Mucosa of descending colon (tissue), 3 donors: ENCODE measurements around the gene KATNB1. TPM values are rescaled to one million over a fixed set of nuclear protein-coding genes. Genes with fewer than 3 reads are reported as not detected.
"Not testable (repeated sequence)": the region's sequence is repeated elsewhere in the genome, so short reads cannot be mapped to it uniquely, and the experiment has no call there.

Experiments
- ATAC-seq: fragments of 200-7000 bp; cut with Tn5 transposase; one replicate; pipeline ENCODE4 v1.9.1; 2020; ENCODE audit warnings: mild to moderate bottlenecking, moderate library complexity
- DNase-seq, 3 donors: peaks; one replicate each; pipeline ENCODE4 v3.0.0-alpha.2; 2020
- H3K36me3 ChIP-seq: fragments of 200-600 bp; one replicate; pipeline ENCODE4 v1.8.0; 2021; ENCODE audit warnings: low read depth, mild to moderate bottlenecking
- H3K4me1 ChIP-seq: fragments of 200-600 bp; one replicate; pipeline ENCODE4 v1.8.0; 2021; ENCODE audit warnings: low read depth, mild to moderate bottlenecking
- H3K4me3 ChIP-seq: fragments of 200-600 bp; one replicate; pipeline ENCODE4 v1.8.0; 2021; ENCODE audit warnings: mild to moderate bottlenecking
- H3K9me3 ChIP-seq: fragments of 200-600 bp; one replicate; pipeline ENCODE4 v1.8.0; 2021; ENCODE audit warnings: mild to moderate bottlenecking
- intact Hi-C, 2 donors: fragments of 100-400 bp; cut with DNase I in 1 of 2; cut with micrococcal nuclease in 1 of 2; formaldehyde crosslinking; loops; one replicate each; pipeline versions ENCODE4 v1.11.0 to v1.11.1; 2022; cut with DNase I, micrococcal nuclease
- total RNA-seq, 3 donors: library from RNA; stranded (reverse); fragmentation: NEBNext Ultra II Directional in 2 of 3; extraction: Animal tissue kit (Norgen Biotek cat#: 25700) in 2 of 3; gene quantifications; one replicate each; pipeline versions ENCODE4 v1.2.1 to v1.2.4, GENCODE V29; 2021 to 2023
- TF ChIP-seq, protein P1 (sequence below): fragments of 200-600 bp; IDR thresholded peaks from one replicate; pipeline ENCODE4 v1.8.0; 2022; ENCODE audit warnings: antibody characterized with exemption, mild to moderate bottlenecking
- donor health status: DM: no; HTN: no; CAD: no; lungs with moderate emphysema.
- donor health status: DM: no; HTN: no; CAD: no.
- donor health status: DM: no; HTN: yes; CAD: no.

KATNB1 gene
- total RNA-seq, 3 donors from 2014 or later: 12.8 to 21.1 (median 17.9) TPM

GRCh38 chr16:57743458-57743857, 7.9 kb downstream of the KATNB1 start:
- no peaks in the 10 kb centered on the region for H3K36me3 ChIP-seq
- no peaks in the 10 kb centered on the region for H3K9me3 ChIP-seq

GRCh38 chr16:57743886-57744641, 8.5 kb downstream of the KATNB1 start:
- TF ChIP-seq, protein P1, sequence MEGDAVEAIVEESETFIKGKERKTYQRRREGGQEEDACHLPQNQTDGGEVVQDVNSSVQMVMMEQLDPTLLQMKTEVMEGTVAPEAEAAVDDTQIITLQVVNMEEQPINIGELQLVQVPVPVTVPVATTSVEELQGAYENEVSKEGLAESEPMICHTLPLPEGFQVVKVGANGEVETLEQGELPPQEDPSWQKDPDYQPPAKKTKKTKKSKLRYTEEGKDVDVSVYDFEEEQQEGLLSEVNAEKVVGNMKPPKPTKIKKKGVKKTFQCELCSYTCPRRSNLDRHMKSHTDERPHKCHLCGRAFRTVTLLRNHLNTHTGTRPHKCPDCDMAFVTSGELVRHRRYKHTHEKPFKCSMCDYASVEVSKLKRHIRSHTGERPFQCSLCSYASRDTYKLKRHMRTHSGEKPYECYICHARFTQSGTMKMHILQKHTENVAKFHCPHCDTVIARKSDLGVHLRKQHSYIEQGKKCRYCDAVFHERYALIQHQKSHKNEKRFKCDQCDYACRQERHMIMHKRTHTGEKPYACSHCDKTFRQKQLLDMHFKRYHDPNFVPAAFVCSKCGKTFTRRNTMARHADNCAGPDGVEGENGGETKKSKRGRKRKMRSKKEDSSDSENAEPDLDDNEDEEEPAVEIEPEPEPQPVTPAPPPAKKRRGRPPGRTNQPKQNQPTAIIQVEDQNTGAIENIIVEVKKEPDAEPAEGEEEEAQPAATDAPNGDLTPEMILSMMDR: no peak
- no peak for DNase-seq
- H3K36me3 ChIP-seq: no peaks in the 10 kb centered on the region
- intact Hi-C loops: no loop called here
- no peak for ATAC-seq
- H3K4me1 ChIP-seq: no peaks in the 10 kb centered on the region
- H3K4me3 ChIP-seq: no peak overlapping the region
- H3K9me3 ChIP-seq: no peaks in the 10 kb centered on the region

More at GRCh38 chr16:57743458-57743857, 7.9 kb downstream of the KATNB1 start:
- Histone ChIP-seq H3K4me3 (no peak overlapping the region), H3K4me1 (no peaks in the 10 kb centered on the region)
- no peak for ATAC-seq
- intact Hi-C loops: no loop called here
- DNase-seq: no peak
- TF ChIP-seq, protein P1: no peak

DNA sequence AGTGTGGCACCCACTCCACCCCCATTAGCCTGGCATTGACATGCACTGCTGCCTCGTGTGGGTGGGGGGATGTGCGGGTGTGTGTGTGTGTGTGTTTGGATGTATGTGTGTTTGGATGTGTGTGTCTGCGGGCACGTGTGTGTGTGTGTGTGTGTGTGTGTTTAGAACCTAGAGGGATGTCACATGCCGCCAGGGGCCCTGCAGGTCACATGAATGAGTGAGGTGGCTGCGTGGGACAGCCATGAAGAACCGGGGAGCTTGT, 9.0 kb downstream of the KATNB1 start:
- intact Hi-C loops: no loop called here
- no peak for ATAC-seq
- TF ChIP-seq, protein P1: no peak

GRCh38 chr16:57745768-57746167, 10.2 kb downstream of the KATNB1 start:
- TF ChIP-seq, protein P1: no peak
- no peaks in the 10 kb centered on the region for H3K4me1 ChIP-seq
- H3K4me3 ChIP-seq: no peak overlapping the region
- no peaks in the 10 kb centered on the region for H3K9me3 ChIP-seq
- ATAC-seq (no peak), DNase-seq (no peak)
- intact Hi-C loops: no loop called here
- H3K36me3 ChIP-seq: no peaks in the 10 kb centered on the region

More for the DNA sequence above, 9.0 kb downstream of the KATNB1 start:
- H3K9me3 ChIP-seq: no peaks in the 10 kb centered on the region
- H3K4me1 ChIP-seq: no peaks in the 10 kb centered on the region
- H3K36me3 ChIP-seq: no peaks in the 10 kb centered on the region
- H3K4me3 ChIP-seq: no peak overlapping the region
- DNase-seq: no peak

DNA sequence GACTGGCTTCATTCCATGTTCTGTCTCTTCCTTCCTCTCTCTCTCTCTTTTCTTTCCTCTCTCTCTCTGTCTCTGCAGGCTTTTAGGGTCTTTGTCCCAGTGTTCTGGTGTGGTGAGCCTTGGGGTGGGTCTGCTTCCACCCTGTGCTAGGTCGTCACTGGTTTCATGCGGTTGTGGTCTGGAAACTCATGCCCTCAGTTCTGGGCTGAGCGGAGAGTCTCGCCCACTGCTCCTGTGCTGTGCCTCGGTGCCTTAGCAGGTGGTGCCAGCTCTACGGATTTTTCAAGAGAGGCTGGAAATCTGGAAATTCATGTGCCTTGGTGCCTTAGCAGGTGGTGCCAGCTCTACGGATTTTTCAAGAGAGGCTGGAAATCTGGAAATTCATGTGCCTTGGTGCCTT, 10.7 kb downstream of the KATNB1 start:
- ATAC-seq, intact Hi-C loops, H3K4me3 ChIP-seq, H3K36me3 ChIP-seq, DNase-seq, H3K9me3 ChIP-seq, H3K4me1 ChIP-seq: not testable (repeated sequence)

DNA sequence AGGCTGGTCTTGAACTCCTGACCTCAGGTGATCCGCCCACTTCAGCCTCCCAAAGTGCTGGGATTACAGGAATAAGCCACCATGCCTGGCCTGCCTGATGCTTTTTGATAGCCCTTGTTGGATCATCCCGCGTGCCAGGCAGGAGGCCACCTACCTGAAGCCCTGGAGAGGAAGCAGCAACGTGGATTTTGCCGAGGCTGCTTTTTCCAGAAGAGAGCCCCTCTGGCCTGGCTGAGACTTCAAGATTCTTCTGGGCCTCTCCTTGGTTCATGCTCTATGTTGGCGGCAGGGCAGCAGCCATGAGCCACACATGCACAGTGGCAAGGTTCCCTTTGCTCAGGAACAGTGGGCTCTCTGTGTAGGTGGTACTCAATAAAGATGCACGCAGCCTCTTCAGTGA, 11.5 kb downstream of the KATNB1 start:
- intact Hi-C loops: no loop called here
- no peak for DNase-seq
- no peak overlapping the region for H3K4me3 ChIP-seq
- no peaks in the 10 kb centered on the region for H3K36me3 ChIP-seq
- no peaks in the 10 kb centered on the region for H3K9me3 ChIP-seq
- TF ChIP-seq, protein P1: no peak
- ATAC-seq: no peak
- no peaks in the 10 kb centered on the region for H3K4me1 ChIP-seq
